GM10266 (cell line): ENCODE results near the gene DIPK1B.

Experiments
- DNase-seq: peaks from one replicate; pipeline ENCODE4 v3.0.0; 2012; ENCODE audit errors: extremely low spot score
- CTCF ChIP-seq: IDR thresholded peaks from 2 replicates; pipeline ENCODE4 v1.5.1; 2012; ENCODE audit warnings: mild to moderate bottlenecking, low read depth; ENCODE audit not compliant: control insufficient read depth, insufficient read depth; ENCODE audit errors: missing control alignments

Gene DIPK1B

GRCh38 chr9:136685216-136685615 lies 27.2 kb upstream of the DIPK1B start:
- no peak for TF ChIP-seq CTCF
- no peak for DNase-seq

GRCh38 chr9:136685790-136686533 lies 26.4 kb upstream of the DIPK1B start:
- DNase-seq, result no peak
- TF ChIP-seq CTCF, result no peak

DNA sequence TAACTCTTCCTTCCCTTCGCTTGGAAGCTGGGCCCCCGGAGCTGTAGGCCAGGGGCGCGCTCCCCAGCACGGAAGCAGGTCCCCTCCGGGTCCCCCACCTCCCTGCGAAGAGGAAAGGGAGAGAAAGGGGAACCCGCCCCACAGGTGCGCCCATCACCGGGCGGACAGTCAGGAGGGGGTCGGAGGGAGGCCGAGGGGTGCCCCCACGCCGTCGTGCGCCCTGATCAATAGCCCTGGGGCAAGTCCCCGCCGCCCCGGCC lies 25.9 kb upstream of the DIPK1B start:
- TF ChIP-seq CTCF, result no peak
- no peak for DNase-seq

DNA sequence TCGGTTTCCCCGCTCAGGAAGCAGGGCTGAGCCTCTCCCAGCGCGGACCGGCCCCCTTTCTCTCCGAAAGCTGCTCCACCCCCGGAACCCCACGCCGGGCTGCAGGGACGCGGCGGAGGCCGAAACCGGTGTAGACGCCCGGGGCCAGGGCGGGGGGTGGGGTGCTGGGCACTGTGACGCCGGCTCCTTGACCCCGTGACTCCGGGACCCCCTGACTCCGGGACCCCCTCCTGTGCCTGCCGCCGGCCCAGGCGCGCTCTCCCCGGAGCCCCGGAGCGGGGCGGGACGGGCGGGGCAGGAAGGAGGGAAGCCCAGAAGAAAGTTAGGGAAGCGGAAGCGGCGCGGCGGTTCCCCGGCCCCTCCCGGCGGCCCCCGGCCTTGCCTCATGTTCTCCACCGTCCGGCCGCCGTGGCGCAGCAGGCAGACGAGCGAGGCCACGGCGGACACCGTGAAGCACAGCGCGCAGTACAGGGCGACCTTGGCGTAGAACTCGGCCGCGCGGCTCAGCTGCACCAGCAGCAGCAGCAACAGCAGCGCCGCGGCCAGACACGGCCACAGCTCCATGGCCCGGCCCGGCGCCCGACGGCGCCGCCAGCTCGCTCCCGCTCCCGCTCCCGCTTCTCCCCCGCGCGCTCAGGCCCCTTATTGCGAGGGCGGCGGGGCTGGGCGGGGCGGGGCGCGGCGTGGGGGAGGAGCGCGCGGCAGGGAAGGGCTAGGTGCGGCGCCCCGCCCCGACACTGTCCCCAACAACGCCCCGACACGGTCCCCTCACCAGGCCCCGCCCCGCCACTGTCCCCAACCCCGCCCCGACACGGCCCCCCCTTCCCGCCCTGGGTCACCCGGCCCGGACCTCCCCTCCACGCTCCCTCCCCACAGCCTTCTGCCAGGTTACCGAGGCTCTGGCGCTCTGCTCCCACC lies 25.3 kb upstream of the DIPK1B start, which contains the start of gene AGPAT2:
TSS of gene AGPAT2 (minus strand) at position 664 of the 918 bp plus-strand sequence. CDS start at position 564, 100 bp downstream.
- peak; percentile 98 for DNase-seq
- TF ChIP-seq CTCF, result no peak

GRCh38 chr9:136687721-136688223 lies 24.6 kb upstream of the DIPK1B start:
- DNase-seq, result no peak
- no peak for TF ChIP-seq CTCF

DNA sequence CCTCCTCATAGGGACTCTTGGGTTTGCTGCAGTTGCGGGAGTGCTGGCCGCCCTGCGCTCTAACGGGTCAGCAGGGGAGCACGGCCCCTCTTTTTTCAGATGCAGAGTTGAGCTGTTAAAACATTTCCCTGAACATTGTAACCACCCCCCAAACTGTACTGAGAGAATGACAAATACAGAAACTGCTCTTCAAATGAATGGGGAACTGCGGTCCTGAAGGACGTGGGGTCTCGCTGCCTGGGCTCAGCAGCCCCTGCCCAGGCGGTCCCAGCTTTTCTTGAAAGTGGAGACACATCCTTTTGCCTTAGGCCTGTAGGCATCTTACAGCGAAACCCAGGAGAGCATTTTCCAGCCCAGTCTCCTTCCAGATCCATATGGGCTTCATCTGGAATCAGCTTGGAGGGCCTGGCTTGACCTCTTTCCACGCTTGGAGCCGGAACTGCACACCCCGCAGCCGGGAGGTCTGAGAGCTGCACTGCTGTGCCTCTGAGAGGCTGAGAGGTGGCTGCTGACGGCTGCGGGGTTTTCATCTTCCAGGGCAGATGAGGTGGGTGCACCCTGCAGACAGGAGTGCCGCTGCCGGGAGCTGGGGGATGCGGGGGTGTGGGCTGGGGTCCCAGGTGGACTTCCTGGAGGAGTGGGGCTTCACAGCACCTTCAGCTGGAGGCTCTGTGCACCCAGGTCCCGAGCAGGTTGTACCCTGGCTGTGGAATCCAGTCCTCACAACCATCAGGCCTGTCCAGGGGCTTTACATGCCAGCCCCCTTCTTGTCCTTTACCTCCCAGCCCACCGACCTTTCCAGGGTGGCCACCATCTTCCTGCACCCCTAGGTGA lies 23.9 kb upstream of the DIPK1B start:
- no peak for TF ChIP-seq CTCF

More for the DNA sequence above, 23.9 kb upstream of the DIPK1B start:
- peak; percentile 77 for DNase-seq
